HEK293T (cell line): ENCODE measurements around the gene RAC3.

Experiments used
- CTCF ChIA-PET: fragments of 350-600 bp; formaldehyde crosslinking; extraction: SDS; loops from one replicate; lab custom pipeline; 2021; ENCODE audit warnings: antibody characterized with exemption, inconsistent platforms; lab: Yijun Ruan, JAX
- POLR2A ChIA-PET: fragments of 350-600 bp; formaldehyde crosslinking; extraction: SDS; loops from one replicate; lab custom pipeline; 2020; ENCODE audit warnings: antibody characterized with exemption, inconsistent platforms; lab: Yijun Ruan, JAX
- DNase-seq: peaks from one replicate; pipeline ENCODE4 v3.0.0; 2012; ENCODE audit warnings: mixed read lengths; ENCODE audit errors: extremely low spot score
- ARNT ChIP-seq: fragments of 450-650 bp; IDR thresholded peaks from 2 replicates; pipeline ENCODE4 v1.6.1; 2017; ENCODE audit warnings: mild to moderate bottlenecking
- BHLHE40 ChIP-seq: fragments of 450-650 bp; IDR thresholded peaks from 2 replicates; pipeline ENCODE4 v1.6.1; 2016; ENCODE audit warnings: mild to moderate bottlenecking, moderate library complexity, borderline replicate concordance
- CTBP1 ChIP-seq: fragments of 450-650 bp; IDR thresholded peaks from 2 replicates; pipeline ENCODE4 v1.6.1; 2016; ENCODE audit warnings: borderline replicate concordance
- ELF4 ChIP-seq: fragments of 450-650 bp; IDR thresholded peaks from 2 replicates; pipeline ENCODE4 v1.6.1; 2017; ENCODE audit warnings: antibody characterized with exemption
- FOXA1 ChIP-seq: fragments of 450-650 bp; IDR thresholded peaks from 2 replicates; pipeline ENCODE4 v1.6.1; 2016; ENCODE audit warnings: mild to moderate bottlenecking
- FOXK2 ChIP-seq: fragments of 450-650 bp; IDR thresholded peaks from 2 replicates; pipeline ENCODE4 v1.6.1; 2016; ENCODE audit warnings: mild to moderate bottlenecking
- FOXM1 ChIP-seq: fragments of 450-650 bp; IDR thresholded peaks from 2 replicates; pipeline ENCODE4 v1.6.1; 2017; ENCODE audit warnings: mild to moderate bottlenecking, borderline replicate concordance
- HDGF ChIP-seq: fragments of 450-650 bp; IDR thresholded peaks from 2 replicates; pipeline ENCODE4 v1.6.1; 2017; ENCODE audit warnings: antibody characterized with exemption, borderline replicate concordance
- L3MBTL2 ChIP-seq: fragments of 450-650 bp; conservative IDR thresholded peaks from 2 replicates; pipeline ENCODE4 v1.6.1; 2016; ENCODE audit warnings: mild to moderate bottlenecking
- LEF1 ChIP-seq: fragments of 450-650 bp; IDR thresholded peaks from 2 replicates; pipeline ENCODE4 v1.6.1; 2017; ENCODE audit warnings: mild to moderate bottlenecking, borderline replicate concordance
- NFRKB ChIP-seq: fragments of 450-650 bp; IDR thresholded peaks from 2 replicates; pipeline ENCODE4 v1.6.1; 2016; ENCODE audit warnings: mild to moderate bottlenecking, moderate library complexity
- SP1 ChIP-seq: fragments of 450-650 bp; IDR thresholded peaks from 2 replicates; pipeline ENCODE4 v1.6.1; 2017
- SUZ12 ChIP-seq: fragments of 450-650 bp; IDR thresholded peaks from 2 replicates; pipeline ENCODE4 v1.6.1; 2016; ENCODE audit warnings: mild to moderate bottlenecking
- TARDBP ChIP-seq: fragments of 450-650 bp; IDR thresholded peaks from 2 replicates; pipeline ENCODE4 v1.6.1; 2016
- ZNF384 ChIP-seq: fragments of 450-650 bp; IDR thresholded peaks from 2 replicates; pipeline ENCODE4 v1.6.1; 2016
- TF ChIP-seq, protein P1 (sequence below): fragments of 450-650 bp; IDR thresholded peaks from 2 replicates; pipeline ENCODE4 v1.6.1; 2016

Gene RAC3

DNA sequence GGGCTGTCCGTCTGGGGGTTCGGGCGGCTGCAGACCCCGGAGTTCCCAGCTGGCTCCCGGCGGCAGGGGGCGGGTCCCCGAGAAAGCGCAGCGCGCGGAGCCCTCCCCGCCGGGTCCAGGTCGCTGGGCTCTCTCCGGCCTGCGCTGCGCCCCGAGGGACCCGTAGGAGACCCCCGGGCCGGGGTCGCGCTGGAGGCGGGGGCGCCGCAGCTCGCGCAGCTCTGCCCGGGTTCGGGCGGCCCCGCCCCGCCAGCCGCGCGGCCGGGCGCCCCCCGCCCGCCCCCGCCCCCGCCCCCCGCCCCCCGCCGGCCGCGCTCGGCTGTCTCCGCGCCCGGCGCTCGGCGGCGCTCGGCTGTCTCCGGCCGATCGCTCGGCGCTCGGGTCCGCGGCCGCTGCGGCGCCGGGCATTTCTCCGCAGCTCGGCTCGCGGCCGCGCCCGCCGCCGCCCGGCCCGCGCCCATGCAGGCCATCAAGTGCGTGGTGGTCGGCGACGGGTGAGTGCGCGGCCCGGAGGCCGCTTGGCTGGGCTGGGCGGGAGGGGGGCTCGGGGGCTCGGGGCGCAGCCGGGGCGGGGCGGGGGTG, at the start of gene RAC3:
Gene RAC3, plus strand, starts transcription at position 376 of the 582 bp plus-strand sequence. Its CDS starts 84 bp downstream, at position 460.
- POLR2A ChIA-PET, result interaction anchor here (0.6 to 3.8 kb wide), 12 partner anchors 9 to 124 kb away, joined by 3 to 34 read pairs (median 4); partner anchors contain the start of genes CENPX, FASN and LRRC45
- peak; percentile 78 for DNase-seq
- TF ChIP-seq TARDBP (no peak), ELF4 (no peak), HDGF (no peak), L3MBTL2 (no peak), ZNF384 (no peak), SUZ12 (no peak), LEF1 (no peak), NFRKB (no peak), FOXA1 (no peak), ARNT (no peak), FOXK2 (no peak), FOXM1 (no peak), CTBP1 (no peak), SP1 (no peak), BHLHE40 (no peak)
- TF ChIP-seq, protein P1, sequence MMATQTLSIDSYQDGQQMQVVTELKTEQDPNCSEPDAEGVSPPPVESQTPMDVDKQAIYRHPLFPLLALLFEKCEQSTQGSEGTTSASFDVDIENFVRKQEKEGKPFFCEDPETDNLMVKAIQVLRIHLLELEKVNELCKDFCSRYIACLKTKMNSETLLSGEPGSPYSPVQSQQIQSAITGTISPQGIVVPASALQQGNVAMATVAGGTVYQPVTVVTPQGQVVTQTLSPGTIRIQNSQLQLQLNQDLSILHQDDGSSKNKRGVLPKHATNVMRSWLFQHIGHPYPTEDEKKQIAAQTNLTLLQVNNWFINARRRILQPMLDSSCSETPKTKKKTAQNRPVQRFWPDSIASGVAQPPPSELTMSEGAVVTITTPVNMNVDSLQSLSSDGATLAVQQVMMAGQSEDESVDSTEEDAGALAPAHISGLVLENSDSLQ, result no peak
- CTCF ChIA-PET, result interaction anchor here (1.2 to 1.3 kb wide), 2 partner anchors 10 to 71 kb away, joined by 3 to 4 read pairs; no protein-coding TSS in a partner anchor

DNA sequence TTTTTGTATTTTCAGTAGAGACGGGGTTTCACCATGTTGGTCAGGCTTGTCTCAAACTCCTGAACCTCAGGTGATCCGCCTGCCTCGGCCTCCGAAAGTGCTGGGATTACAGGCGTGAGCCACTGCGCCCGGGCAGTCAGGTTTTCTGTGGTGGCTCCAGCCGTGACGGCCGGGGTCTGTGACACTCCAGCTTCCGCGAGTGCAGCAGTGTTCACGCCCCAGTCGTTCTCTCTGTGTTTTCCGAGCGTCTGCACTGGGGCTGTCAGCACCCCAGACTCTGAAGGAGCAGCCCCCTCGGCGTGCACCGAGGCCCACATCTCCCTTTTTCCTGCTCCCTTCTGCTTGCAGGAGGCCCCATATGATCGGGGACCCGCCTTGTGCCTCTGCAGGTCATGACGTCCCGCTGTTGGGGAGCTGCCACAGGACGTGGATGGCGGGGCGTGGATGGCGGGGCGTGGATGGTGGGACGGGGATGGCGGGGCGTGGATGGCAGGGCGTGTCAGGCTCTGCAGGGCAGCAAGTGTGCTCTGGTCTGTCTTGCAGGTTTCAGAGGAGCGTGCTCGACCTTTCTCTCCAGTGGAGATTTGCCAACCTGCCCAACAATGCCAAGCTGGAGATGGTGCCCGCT, 48.4 kb upstream of the RAC3 start:
- ChIA-PET POLR2A (no interaction called here), CTCF (interaction anchor here (0.7 kb wide), 1 partner anchor 114 kb away, joined by 3 read pairs; no protein-coding TSS in a partner anchor)
- no peak for DNase-seq
- TF ChIP-seq, protein P1, result no peak
- TF ChIP-seq NFRKB (no peak), L3MBTL2 (no peak), SP1 (no peak), SUZ12 (no peak), LEF1 (no peak), CTBP1 (no peak), FOXK2 (no peak), FOXA1 (no peak)

DNA sequence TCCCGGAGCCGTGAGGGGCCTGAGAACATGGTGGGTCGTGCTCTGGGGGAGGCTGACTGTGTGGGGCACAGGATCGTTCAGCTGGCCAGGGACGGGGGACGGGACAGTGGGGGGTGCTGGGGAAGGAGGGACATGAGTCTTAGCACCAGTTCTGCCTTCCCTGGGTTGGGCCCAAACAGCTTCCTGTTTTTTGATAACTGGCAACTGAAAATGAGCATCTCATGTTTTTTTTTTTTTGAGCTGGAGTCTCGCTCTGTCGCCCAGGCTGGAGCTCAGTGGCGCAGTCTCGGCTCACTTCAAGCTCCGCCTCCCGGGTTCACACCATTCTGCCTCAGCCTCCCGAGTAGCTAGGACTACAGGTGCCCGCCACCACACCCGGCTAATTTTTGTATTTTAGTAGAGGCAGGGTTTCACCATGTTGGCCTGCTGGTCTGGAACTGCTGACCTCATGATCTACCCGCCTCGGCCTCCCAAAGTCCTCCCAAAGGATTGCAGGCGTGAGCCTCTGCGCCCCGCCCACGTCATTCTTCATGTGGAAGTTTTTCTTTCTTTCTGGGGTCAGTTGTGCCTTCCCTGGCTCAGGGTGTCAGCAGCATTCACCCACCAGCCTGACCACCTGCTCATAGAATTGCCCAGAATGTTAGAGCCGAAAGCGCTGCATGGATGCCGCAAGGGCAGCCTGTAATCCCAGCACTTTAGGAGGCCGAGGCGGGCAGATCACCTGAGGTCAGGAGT, 47.7 kb upstream of the RAC3 start:
- TF ChIP-seq ELF4, result no peak
- TF ChIP-seq SUZ12, result no peak
- no peak for TF ChIP-seq ARNT
- no peak for TF ChIP-seq L3MBTL2
- TF ChIP-seq, protein P1, result no peak
- no peak for TF ChIP-seq SP1
- no peak for TF ChIP-seq NFRKB
- TF ChIP-seq BHLHE40, result no peak
- no peak for TF ChIP-seq FOXM1
- no peak for TF ChIP-seq LEF1
- TF ChIP-seq HDGF, result no peak
- DNase-seq, result no peak
- CTCF ChIA-PET, result interaction anchor here (0.7 to 1.1 kb wide), 2 partner anchors 24 to 222 kb away, joined by 3 read pairs; no protein-coding TSS in a partner anchor
- POLR2A ChIA-PET, result no interaction called here

DNA sequence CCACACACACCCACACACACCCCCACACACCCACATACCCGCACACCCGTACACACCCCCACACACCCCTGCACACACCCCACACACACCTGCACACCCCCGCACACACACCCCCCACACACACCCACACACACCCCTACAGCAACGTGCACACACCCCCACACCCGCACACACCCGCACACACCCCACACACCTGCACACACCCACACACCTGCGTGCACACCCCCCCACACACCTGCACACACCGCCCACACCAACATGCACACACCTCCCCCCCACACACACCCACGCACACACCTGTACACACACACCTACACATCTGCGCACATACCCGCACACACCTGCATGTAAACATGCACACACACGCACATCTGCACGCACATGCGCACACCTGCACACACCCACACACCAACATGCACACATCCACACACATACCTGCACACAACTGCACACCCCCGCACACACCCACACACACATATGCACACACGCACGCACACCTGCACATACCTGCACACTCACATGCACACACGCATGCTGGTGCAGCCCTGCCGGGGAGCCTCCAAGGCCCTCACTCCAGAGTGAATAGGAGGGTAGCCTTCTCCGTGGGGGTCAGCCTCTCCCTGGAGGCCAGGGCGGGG, 46.6 kb upstream of the RAC3 start:
- ChIA-PET POLR2A (interaction anchor here (1.0 kb wide), 1 partner anchor 275 kb away, joined by 3 read pairs; no protein-coding TSS in a partner anchor), CTCF (interaction anchor here (0.7 to 1.1 kb wide), 2 partner anchors 25 to 221 kb away, joined by 3 read pairs; no protein-coding TSS in a partner anchor)
- no peak for DNase-seq
- TF ChIP-seq CTBP1 (no peak), TARDBP (no peak), ZNF384 (no peak), FOXM1 (no peak), SP1 (no peak), SUZ12 (no peak)

DNA sequence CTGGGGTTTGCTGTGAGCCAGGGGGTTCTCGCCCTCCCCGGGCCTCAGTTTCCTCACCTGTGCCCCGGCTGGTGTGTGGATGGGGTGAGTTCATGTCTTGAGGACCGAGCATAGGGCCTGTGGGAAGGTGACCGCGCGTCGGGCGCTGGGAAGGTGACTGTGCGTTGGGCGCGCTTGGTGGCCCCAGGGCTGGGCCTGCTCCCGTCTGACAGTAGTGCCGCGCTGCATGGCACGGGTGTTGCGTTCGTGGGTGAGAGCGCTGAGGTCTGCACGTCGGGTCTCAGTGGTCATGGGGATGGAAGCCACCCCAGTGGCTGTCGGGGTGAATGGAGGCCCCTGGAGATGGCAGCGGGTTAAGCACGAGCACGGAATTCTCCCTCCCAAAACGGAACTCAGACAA, 44.9 kb upstream of the RAC3 start:
- POLR2A ChIA-PET, result interaction anchor here (1.1 kb wide), 1 partner anchor 44 kb away, joined by 3 read pairs; no protein-coding TSS in a partner anchor

More for the DNA sequence above, 44.9 kb upstream of the RAC3 start:
- CTCF ChIA-PET, result no interaction called here
- no peak for TF ChIP-seq LEF1
- DNase-seq, result no peak
